ENCODE data around the gene KRT81.
"Not testable (repeated sequence)": the region's sequence is repeated elsewhere in the genome, so short reads cannot be mapped to it uniquely, and the experiment has no call there.

The KRT81 gene

DNA sequence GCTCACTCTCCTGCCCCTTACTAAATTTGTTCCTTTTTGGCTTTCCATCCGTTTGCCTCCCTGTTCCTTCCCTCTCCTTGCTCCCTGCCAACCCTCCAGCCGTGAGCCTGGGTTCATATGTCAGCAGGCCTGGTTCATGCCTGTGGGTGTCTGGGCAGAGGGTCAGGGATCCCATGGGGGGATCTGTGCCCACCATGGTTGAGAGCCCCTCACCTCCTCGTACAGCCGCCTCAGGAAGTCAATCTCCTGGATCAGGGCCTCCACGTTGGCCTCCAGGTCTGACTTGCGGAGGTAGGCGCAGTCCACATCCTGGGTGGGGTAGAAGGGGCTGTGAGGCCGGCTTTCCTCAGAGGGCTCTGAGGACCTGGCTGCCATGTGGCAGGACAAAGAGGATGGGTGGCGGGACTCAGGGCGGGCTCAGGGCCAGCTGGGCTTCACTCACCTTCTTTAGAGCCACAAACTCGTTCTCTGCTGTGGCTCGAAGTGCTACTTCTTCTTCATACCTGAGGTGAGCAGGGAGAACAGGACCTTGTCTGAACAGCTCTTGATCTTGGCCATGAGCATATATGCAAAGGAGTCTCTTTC, 26.2 kb upstream of the KRT81 start:
- no peak for DNase-seq (ENCODE audit: low read depth)

DNA sequence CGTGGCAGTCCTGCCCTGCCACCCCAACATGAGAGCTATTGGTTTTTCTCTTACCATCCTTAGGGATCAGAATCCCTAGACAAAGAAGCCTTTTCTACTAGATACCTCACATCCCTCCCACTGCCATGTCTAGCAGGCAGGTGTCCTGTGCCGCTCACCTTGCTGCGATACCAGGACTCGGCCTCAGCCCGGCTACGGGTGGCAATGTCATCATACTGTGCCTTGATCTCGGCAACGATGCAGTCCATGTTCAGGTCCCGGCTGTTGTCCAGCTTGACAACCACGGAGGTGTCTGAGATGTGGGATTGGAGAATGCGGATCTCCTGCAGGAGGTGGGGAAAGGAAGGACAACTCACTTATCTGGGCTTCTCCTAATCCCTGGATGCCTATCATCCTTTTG, 25.4 kb upstream of the KRT81 start:
- no peak for DNase-seq (ENCODE audit: low read depth)

DNA sequence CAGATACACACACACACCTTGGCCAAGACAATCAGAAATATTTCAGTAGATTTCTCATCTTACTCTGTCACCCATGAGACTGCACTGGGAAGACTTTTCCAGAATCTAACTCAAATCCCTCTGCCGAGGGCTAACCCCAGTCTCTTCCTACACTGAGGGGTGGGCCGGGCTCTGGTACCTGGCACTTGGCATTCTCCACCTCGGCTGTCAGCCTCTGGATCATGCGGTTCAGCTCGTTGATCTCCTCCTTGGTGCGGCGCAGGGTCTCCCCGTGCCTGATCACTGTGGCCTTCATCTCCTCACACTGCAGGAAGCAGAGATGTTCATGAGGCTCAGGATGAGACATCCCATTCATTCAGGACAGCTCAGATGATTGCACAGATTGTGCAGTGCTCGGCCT, 25.0 kb upstream of the KRT81 start:
- DNase-seq (ENCODE audit: low read depth): no peak

DNA sequence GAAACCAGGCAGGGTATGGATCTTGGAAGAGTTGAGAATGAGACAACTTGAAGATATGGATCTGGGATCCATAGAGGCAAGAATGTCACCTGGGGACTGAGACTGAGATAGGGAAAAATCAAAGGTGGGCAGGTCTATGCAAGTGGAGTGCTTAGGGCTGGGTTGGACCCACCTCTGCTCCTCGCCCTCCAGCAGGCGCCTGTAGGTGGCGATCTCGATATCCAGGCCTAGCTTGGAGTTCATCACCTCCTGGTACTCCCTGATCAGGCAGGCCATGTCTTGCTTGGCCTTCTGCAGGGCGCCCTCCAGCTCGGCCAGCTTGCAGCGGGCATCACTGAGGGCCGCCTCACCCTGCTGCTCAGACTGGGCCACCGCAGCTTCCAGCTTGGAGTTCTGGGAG, 24.4 kb upstream of the KRT81 start:
- DNase-seq (ENCODE audit: low read depth): not testable (repeated sequence)

DNA sequence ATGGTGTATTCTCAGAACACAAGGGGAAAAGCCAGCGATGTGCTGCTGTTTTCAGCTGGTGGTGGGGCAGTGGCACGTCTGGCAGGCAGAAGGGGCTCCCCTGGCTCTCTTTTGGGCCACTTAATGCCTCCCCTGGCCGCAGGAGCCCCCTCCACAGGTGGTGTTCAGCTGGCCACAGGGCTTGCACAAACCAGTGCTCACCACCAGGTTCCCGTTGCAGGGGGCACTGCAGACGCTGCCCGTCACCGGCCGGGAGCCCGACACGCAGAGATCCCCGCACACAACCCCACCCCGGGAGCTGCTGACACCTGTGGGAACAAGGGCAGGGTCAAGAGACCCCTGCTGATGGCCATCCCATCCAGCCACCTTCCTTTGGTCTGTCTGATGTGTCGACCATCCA, 23.2 kb upstream of the KRT81 start:
- DNase-seq (ENCODE audit: low read depth): no peak

DNA sequence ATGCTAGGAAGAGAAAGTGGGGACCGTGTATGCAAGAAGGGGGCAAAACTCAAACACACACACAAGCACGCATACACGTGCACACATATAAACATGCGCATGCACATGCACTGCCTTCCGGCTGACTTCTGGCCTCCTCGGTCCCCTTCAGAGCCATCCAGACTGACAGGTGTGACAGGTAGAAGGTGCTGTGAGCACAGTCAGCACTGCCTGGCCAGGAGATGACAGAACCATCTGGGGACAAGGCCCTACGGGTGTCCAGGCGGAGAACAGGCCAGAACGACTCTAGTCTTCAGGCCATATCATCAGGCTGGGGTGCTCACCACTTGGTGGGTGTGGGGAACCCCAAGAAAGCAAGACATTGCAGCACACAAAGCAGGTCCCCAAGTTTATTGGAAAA, 22.6 kb upstream of the KRT81 start:
- no peak for DNase-seq (ENCODE audit: low read depth)

DNA sequence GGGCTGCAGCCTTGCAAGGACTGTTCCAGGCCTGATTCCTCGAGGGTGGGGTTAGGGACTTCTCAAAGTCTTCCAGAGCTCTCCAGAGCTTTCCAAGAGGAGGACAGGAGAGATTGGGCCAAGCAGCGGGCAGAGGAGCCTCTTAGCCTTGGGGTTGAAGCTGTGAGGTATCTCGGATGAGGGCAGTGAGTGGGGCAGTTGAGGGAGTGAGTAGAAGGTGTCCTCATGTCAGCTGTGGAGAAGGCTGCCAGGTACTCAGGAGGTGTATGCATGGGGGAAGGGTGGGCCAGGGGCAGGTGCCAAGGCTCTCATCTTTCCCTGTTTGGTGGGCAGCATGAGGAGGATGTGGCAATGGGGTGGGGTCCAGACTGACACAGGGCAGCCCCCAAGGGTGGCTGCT, 22.1 kb upstream of the KRT81 start:
- DNase-seq (ENCODE audit: low read depth): no peak

DNA sequence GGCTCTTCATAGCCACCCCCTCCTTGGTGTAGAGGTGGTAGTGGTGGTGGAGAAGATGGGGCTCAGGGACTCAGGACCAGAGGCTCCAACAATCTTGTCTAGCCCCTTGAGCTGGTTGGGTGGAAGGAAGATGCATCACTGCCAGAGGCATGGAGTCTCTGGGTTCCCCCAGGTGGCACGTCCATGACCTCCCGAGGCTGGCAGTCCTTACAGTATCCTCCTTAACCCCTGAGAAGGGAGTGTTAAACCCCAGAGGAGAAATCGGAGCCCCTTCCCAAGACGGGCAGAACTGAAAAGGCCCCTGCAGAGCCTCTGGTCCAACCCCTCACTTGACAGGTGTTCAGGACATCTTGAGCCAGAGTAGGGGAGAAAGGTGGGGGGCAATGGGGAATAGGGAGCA, 20.8 kb upstream of the KRT81 start:
- DNase-seq (ENCODE audit: low read depth): no peak

DNA sequence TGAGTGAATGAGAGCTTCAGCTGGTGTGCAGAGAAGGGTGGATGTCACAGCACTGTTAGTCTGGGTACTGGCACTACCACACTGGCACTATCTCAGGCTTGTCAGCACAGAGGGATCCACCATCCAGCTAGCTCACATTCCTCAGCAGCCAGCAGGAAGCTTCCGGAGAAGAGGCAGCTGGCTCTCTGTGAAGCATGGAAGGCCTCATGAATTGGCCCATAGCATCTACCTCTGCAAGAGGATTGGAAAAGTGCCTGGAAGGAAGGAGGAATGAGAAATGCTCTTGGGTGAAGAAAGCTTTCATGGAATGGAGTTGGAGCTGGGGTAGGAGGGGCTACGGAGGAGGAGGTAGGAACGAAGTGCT, 19.9 kb upstream of the KRT81 start:
- no peak for DNase-seq (ENCODE audit: low read depth)

DNA sequence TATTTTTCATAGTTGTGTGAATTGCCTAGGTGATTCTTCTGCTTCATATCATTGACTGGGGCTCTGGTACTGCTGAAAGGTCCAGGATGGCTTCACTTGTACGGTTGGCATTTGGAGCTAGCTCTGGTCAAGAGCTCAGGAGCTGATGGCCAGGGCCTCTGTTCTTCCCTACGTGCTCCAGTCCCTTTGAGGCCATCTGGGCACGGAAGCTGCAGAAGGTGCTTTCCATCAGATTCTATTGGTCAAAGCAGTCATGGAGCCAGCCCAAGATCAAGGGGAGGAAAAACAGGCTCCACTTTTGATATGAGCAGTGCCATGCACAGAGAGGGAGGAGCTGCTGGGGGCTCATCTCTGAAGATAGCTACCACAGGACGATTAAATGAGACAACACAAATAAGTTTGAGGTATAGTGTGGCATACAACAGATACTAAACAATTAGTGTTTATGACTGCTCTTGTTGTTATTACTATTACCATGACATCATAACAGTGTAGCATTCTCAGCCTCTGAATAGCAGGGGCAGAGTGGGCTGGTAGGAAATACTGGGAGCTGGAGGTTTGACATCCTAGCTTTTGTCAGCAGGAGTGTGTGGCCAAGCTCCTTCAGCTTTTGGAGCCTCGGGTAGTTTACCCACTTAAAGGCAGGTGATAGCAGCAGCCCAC, 19.4 kb upstream of the KRT81 start:
- no peak for DNase-seq (ENCODE audit: low read depth)

DNA sequence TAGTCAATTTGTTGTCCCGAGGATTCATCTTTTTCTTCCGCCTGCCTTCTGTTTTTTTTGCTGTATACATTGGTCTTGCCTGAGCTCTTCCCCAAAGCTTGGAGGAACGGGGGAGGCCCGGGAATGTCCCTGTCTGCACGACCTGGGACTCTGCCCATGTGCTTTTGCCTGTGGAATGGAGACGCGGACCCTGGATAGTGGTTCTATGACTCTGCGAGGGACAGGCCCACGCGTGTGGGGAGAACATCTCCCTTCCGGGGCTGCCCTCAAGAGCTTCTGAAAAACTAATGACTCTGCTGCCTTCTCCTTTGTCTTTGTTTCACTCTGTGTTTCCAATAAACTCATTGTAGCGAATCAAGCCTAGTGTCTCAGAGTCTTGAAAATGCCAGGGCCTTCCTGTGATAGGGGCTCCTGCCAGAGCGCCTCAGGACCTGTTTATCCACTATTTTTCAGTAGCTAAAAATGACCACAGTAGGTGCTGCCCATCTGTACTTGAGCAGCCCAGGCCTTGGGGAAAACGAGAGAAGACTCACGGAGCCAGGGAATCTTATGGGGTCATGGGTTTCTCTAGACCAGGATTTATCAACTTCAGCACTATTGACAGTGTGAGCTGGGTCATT, 17.6 kb upstream of the KRT81 start:
- no peak for DNase-seq (ENCODE audit: low read depth)

DNA sequence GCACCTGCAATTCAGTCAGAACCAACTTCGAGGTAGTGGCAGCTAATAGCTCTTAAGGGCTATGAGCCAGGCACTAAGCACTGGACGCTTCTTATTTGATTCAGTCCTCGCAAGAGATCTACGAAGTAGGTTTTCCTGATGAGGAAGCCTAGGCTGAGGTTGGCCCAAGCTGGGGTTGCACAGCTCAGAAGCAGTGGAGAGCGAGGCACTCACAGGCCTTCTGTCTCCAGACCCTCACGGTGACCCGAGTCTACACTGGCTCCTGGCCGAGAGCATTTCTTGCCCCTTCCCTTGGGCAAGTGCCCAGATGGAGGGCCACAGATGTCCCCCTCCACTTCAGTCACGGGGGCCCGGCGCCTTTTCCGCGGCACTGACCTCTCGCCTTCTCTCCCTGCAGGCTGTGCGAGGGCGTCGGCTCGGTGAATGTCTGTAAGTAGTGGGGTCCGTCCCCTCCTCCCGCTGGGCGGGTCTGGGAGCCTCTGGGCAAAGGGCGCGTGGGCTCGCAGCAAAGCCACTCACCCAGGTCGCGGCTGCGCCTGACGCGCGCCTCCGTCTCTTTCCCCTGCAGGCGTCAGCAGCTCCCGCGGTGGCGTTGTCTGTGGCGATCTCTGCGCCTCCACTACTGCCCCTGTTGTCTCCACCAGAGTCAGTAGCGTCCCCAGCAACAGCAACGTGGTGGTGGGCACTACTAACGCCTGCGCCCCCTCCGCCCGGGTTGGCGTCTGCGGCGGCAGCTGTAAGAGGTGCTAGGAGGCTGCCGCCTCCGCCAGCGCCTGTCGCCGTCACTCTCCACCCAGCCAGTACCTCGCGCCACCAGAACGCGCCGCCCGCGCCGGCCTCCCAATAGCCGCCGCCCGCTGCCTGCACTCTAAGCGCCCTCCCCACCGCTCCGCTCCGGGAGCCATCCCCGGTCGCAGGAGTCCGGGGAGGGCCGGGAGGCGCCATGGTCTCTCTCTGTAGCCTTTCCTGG, 16.8 kb upstream of the KRT81 start:
- no peak for DNase-seq (ENCODE audit: low read depth)

DNA sequence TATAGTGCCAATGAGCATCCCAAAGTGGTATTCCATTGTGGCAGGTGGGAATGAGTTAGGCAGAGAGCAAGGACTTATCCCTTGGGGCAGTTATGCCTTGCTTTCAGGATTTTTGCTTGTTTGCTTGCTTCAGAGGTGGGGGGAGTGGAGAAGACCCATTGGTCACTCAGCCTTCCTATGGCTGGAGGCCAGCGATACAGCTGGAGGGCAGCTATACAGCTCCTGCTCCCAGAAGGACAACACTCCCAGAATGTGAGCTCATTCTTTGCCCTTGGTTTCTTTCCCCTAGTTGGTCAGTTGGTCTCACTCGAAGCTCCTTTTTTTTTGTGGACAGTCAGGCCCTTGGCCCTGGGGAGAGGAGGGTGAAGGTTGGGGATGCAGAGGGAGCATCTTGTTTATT, 15.4 kb upstream of the KRT81 start:
- no peak for DNase-seq (ENCODE audit: low read depth)

DNA sequence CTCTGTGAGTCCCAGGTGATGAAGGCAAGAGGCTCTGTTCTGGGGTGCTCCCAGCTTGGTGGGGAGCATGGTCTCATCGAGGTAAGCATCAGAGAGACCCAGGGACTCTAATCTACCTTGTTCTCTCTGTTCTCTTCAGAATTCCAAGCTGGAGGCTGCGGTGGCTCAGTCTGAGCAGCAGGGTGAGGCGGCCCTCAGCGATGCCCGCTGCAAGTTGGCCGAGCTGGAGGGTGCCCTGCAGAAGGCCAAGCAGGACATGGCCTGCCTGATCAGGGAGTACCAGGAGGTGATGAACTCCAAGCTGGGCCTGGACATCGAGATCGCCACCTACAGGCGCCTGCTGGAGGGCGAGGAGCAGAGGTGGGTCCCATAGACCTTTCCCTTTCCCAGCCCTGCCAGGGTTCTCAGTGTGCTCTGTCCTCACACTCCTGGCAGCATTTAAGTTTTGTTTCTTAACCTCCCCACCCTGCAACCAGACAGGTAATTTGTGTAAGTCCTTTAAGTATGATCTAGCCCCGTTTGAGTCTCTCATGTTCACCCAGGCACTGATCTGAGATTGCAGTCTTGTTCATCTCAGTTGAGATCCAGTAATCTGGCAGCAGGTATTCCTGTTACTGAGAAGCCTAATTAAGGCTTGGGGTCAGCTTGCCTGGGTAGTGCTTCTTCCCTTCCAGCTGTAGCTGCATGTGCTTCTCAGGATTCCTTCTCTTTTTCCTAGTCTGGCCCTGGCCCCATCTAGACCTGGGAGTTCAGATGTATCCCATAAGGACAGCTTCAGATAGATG, 14.8 kb upstream of the KRT81 start:
- no peak for DNase-seq (ENCODE audit: low read depth)

DNA sequence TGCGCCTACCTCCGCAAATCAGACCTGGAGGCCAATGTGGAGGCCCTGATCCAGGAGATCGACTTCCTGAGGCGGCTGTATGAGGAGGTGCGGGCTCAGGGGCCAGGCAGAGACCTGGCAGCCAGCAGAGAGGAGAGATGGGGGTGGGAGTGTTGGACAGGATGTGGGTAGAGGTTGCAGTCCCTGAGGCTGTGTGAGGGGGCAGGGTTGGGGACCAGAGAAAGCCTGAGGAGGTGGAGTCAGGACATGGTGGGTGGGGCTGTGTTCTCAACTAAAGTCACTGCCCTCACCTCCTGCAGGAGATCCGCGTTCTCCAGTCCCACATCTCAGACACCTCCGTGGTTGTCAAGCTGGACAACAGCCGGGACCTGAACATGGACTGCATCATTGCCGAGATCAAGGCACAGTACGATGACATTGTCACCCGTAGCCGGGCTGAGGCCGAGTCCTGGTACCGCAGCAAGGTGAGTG, 13.6 kb upstream of the KRT81 start:
- not testable (repeated sequence) for DNase-seq (ENCODE audit: low read depth)

DNA sequence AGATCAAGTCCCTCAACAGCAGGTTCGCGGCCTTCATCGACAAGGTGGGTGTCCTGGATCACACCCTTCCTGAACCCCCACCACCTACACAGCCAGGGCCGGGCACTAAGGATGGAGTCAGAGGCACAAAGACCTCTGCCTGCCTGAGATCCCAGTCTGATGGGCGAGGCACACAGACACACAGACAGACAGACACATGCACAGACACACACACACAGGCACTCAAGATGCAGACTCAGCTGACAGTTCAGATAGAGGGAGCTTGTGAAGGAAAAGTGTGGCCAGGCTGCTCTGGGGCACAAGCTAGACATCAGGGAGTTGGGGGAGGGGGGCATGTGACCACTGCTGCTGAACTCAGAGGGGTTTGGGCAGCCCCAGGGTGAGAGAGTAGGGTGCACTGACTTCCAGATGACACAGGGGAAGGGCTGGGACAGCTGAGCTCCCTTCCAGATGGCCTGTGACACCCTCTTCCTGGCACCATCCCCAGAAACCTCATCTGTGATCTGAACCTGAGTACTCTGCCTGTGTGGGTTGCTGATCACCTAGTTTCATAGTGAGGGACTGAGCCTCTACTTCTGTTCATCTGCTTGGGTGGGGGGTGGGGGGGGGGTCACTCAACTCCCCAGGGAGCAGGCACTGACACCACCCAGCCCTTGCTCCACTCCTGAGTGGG, 11.0 kb upstream of the KRT81 start:
- DNase-seq (ENCODE audit: low read depth): not testable (repeated sequence)

DNA sequence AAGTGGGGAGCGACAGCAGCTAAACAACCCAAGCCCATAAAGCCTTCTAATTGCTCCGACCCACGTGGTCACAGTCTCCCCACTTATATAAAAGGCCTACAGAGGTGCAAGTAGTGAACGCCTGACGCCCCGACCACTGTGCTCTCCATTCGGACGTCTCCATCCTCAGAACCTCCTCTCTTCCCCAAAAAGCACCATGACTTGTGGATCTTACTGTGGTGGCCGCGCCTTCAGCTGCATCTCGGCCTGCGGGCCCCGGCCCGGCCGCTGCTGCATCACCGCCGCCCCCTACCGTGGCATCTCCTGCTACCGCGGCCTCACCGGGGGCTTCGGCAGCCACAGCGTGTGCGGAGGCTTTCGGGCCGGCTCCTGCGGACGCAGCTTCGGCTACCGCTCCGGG, 10.4 kb upstream of the KRT81 start:
- not testable (repeated sequence) for DNase-seq (ENCODE audit: low read depth)

DNA sequence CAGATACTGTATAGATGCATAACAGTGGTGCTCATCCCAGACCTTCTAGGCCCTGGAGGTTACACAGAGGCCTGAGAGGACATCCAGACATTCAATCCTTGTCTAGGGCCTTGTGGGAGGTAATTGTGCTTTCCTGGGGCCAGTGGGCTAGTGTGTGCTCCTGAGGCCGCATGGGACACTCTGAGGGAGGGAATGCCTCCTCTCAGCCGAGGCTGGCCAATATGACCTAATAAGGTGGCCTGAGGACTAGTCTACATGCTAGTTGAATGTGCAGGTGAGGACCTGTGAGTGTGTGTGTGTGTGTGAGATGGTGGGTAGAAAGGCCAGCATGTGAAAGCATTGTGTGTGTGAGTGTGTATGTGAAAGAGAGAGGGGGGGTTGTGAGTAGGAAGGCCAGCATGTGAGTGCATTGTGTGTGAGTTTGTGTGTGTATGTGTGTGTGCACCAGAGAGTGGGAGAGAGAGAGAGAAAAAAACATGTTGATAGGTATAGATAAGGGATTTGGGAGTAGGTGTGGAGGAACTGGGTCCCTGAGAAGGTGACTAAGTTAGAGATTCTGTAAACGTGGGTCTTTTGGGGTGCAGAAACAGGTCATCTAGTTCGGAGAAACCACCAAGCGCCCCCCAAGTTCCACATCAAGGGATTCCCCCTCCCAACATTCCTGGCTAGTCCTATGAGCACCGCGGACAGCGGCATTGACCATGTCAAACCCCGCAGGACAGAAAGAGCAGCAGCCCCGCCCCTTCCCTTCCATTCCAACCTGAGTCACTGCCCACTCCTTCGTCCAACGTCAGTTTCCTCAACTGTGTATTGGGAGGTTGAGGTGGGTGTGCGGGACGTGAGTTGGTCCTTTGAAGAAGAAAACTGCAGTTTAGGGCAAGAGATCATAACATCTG, 9.7 kb upstream of the KRT81 start:
- DNase-seq (ENCODE audit: low read depth): no peak

DNA sequence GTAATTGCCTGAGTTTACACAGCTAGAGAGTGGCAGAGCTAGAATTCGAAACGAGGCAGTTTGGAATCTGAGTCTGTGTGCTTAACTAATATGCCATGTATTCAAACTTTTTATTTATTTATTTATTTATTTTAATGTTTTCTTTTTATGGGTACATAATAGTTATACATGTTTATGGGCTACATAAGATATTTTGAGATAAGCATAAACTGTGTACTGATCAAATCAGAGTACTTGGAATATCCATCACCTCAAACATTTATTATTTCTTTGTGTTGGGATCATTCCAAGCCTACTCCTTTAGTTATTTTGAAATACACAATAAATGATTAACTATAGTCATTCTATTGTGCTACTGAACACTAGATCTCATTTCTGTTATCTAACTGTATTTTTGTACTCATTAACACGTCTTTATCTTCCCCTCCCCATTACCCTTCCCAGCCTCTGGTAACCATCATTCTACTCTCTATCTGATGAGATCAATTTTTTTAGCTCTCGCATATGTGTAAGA, 7.4 kb upstream of the KRT81 start:
- no peak for DNase-seq (ENCODE audit: low read depth)

Measured in stromal cell of bone marrow (primary cell).